Breast epithelium (tissue), 4 donors: Measurements from ENCODE around the gene ROR2. TPM values are rescaled to one million over a fixed set of nuclear protein-coding genes. Genes with fewer than 3 reads are reported as not detected.

Experiments used
- DNase-seq, 2 donors: peaks; one replicate each; pipeline ENCODE4 v3.0.0-alpha.2; 2019; ENCODE audit warnings: low spot score in 2 of 2
- H3K27ac ChIP-seq, 2 donors: fragments of 200-600 bp; sonication (generic) in 1 of 2; one replicate each; pipeline ENCODE4 v1.5.1; 2016 to 2019; ENCODE audit warnings: mild to moderate bottlenecking in 1 of 2
- H3K27me3 ChIP-seq, 2 donors: fragments of 200-600 bp; sonication (generic) in 1 of 2; one replicate each; pipeline versions ENCODE4 v1.5.1 to v1.6.0; 2017 to 2019; ENCODE audit warnings: control low read depth in 1 of 2, mild to moderate bottlenecking in 1 of 2
- H3K36me3 ChIP-seq: fragments of 200-600 bp; one replicate; pipeline ENCODE4 v1.5.1; 2019
- H3K4me1 ChIP-seq, 2 donors: fragments of 200-600 bp; sonication (generic); one replicate each; pipeline ENCODE4 v1.5.1; 2016 to 2019; ENCODE audit warnings: control low read depth in 1 of 2
- H3K4me3 ChIP-seq, 3 donors: fragments of 200-600 bp; sonication (generic); 1 replicate in 2 of 3; 2 replicates in 1 of 3; pipeline ENCODE4 v1.5.1; 2016 to 2019; ENCODE audit warnings: mild to moderate bottlenecking in 3 of 3, moderate library complexity in 2 of 3
- H3K9me3 ChIP-seq, 2 donors: fragments of 200-600 bp; sonication (generic) in 1 of 2; one replicate each; pipeline ENCODE4 v1.5.1; 2016 to 2019; ENCODE audit warnings: control low read depth in 1 of 2
- POLR2A ChIP-seq: fragments of 450-650 bp; IDR thresholded peaks from one replicate; pipeline ENCODE4 v1.6.1; 2016; ENCODE audit warnings: antibody characterized with exemption, mild to moderate bottlenecking, moderate library complexity
- POLR2AphosphoS5 ChIP-seq, 3 donors: sonication (generic); formaldehyde crosslinking; IDR thresholded peaks; one replicate each; pipeline ENCODE4 v1.6.1; 2017; ENCODE audit warnings: antibody characterized with exemption in 3 of 3
- intact Hi-C: fragments of 100-400 bp; cut with DNase I; formaldehyde crosslinking; loops from one replicate; pipeline ENCODE4 v1.15.1; 2023; ENCODE audit warnings: low total_unique reads
- total RNA-seq, 3 donors: library from RNA; depleted of rRNA; stranded (reverse); fragments of >200 nt; gene quantifications; one replicate each; pipeline ENCODE4 v1.1.0, GENCODE V29; 2016
- TF ChIP-seq, protein P1 (sequence below), 3 donors: fragments of 450-650 bp; IDR thresholded peaks; one replicate each; pipeline ENCODE4 v1.5.1; 2016 to 2017; ENCODE audit warnings: antibody characterized with exemption in 3 of 3, mild to moderate bottlenecking in 3 of 3, moderate library complexity in 3 of 3

The ROR2 gene
- total RNA-seq, 3 donors from 2014 or later: 2.1 to 25.6 (median 10.2) TPM

DNA sequence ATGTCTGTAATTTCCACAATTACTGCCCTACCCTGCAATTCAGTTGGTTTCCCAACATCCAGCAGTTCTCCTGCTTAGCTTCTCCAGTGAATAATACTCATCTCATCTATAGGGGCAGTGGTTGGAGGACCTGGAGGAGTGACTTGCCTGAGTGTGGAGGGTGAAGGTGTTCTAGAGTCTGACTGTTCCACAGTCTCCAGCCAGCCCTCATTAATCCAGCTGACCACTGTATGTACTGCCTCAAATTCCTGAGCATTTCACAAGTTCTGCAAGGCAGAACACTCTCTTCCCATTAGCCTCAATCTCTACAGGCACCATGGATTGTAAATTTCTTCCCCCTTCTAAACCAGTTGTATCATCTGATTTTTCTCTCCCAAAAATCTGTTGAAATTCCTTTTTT is 379.0 kb downstream of the ROR2 start:
- H3K9me3 ChIP-seq: peaks cover 7 to 11% of the 10 kb centered on the region in 2 donors
- H3K4me3 ChIP-seq: no peak overlapping the region
- no peaks in the 10 kb centered on the region for H3K36me3 ChIP-seq
- no peaks in the 10 kb centered on the region for H3K4me1 ChIP-seq
- intact Hi-C loops: no loop called here
- no peak for DNase-seq
- no peak overlapping the region for H3K27ac ChIP-seq
- H3K27me3 ChIP-seq: no peaks in the 10 kb centered on the region
- TF ChIP-seq, protein P1, sequence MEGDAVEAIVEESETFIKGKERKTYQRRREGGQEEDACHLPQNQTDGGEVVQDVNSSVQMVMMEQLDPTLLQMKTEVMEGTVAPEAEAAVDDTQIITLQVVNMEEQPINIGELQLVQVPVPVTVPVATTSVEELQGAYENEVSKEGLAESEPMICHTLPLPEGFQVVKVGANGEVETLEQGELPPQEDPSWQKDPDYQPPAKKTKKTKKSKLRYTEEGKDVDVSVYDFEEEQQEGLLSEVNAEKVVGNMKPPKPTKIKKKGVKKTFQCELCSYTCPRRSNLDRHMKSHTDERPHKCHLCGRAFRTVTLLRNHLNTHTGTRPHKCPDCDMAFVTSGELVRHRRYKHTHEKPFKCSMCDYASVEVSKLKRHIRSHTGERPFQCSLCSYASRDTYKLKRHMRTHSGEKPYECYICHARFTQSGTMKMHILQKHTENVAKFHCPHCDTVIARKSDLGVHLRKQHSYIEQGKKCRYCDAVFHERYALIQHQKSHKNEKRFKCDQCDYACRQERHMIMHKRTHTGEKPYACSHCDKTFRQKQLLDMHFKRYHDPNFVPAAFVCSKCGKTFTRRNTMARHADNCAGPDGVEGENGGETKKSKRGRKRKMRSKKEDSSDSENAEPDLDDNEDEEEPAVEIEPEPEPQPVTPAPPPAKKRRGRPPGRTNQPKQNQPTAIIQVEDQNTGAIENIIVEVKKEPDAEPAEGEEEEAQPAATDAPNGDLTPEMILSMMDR (IDR thresholded peaks at IDR 0.05): no peak
- no peak for TF ChIP-seq POLR2AphosphoS5 (IDR thresholded peaks at IDR 0.05)
- no peak for TF ChIP-seq POLR2A

DNA sequence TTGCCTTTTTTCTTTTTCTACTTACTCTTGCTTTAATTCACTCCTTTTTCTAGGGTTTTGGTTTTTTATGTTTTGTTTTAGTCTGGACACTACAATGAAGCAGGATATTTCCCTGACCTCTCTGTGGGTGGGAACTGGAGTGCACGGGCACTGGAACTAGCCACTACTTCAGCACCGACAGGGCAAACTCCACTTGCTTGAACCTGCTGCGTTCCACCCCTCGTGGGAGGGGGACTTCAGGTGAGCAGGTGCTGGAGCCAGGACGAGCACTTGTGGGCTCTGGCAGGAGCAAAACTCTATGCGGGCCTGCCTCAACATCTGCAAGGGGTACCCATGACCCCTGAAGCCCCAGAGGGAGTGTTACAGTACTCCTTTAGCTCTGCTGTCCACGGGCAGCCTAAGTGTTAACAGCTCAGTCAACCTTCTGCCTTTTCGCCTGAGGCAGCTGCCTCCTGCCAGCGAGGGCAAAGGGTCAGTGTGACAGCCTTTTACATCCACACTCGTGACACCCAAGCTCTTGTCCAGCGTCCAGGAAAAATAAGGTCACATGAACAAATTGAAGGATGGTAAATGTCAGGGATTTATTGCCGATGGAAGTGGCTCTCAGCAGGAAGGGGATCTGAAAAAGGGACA is 382.3 kb downstream of the ROR2 start:
- no peak for TF ChIP-seq POLR2A
- TF ChIP-seq POLR2AphosphoS5 (IDR thresholded peaks at IDR 0.05): no peak
- TF ChIP-seq, protein P1 (IDR thresholded peaks at IDR 0.05): no peak
- no peak for DNase-seq
- Histone ChIP-seq H3K9me3 (peaks cover 7 to 11% of the 10 kb centered on the region in 2 donors), H3K4me3 (no peak overlapping the region), H3K27me3 (no peaks in the 10 kb centered on the region), H3K27ac (no peak overlapping the region), H3K4me1 (no peaks in the 10 kb centered on the region), H3K36me3 (no peaks in the 10 kb centered on the region)
- intact Hi-C loops: no loop called here

DNA sequence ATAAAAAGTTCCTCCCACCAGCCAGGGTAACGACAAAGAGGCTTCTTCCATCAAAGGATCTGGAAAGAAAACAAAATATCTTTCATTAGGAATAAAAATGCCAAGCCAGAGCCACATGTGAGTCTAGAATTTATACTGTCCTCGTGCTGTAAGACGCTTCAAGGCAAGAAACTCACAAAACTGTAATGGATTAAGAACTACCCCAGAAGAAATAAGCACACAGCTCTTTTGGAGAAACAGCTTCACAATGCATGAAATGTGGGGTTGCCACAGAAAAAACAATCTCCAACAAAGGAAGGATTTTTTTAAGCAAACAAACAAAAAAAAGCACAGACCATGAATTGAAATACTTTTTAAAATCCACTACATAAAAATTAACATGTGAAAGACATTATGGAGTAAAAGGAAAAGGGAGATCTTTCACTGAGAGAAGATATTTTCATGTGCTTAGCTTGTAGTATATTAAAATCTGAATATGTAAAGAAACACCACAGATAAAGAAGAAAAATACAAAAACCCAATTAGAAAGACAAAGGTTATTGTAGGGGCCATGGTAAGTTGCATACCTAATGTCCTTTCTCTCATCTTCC is 385.9 kb downstream of the ROR2 start:
- no peaks in the 10 kb centered on the region for H3K36me3 ChIP-seq
- H3K27ac ChIP-seq: no peak overlapping the region
- TF ChIP-seq POLR2A: no peak
- TF ChIP-seq POLR2AphosphoS5 (IDR thresholded peaks at IDR 0.05): no peak
- TF ChIP-seq, protein P1 (IDR thresholded peaks at IDR 0.05): no peak
- peaks cover 7% of the 10 kb centered on the region in 2 donors for H3K9me3 ChIP-seq
- no peak for DNase-seq
- no peaks in the 10 kb centered on the region for H3K4me1 ChIP-seq
- no peak overlapping the region for H3K4me3 ChIP-seq
- intact Hi-C loops: no loop called here
- no peaks in the 10 kb centered on the region for H3K27me3 ChIP-seq

DNA sequence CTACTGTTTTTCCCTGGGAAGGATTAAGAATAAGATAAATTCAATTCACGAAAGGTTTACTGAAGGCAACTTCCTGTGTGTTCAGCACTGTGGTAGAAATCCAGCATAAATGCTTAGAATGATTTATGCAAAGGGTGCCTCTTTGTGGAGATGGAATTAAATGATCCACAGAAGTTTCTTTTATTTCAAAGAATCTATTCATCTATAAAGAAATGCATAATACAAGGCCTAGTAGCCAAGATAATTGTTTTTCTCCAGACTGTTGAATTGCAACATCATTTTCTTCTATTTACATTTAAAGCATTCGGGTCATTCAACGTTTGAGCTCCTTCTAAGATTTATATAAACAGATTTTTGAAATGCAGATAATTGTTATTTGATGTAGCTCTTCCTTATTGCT is 387.6 kb downstream of the ROR2 start:
- H3K4me1 ChIP-seq: no peaks in the 10 kb centered on the region
- intact Hi-C loops: no loop called here
- no peak overlapping the region for H3K4me3 ChIP-seq
- TF ChIP-seq POLR2AphosphoS5 (IDR thresholded peaks at IDR 0.05): no peak
- TF ChIP-seq POLR2A: no peak
- TF ChIP-seq, protein P1 (IDR thresholded peaks at IDR 0.05): no peak
- H3K27me3 ChIP-seq: no peaks in the 10 kb centered on the region
- no peaks in the 10 kb centered on the region for H3K36me3 ChIP-seq
- no peak overlapping the region for H3K27ac ChIP-seq
- no peak for DNase-seq
- H3K9me3 ChIP-seq: no peaks in the 10 kb centered on the region

DNA sequence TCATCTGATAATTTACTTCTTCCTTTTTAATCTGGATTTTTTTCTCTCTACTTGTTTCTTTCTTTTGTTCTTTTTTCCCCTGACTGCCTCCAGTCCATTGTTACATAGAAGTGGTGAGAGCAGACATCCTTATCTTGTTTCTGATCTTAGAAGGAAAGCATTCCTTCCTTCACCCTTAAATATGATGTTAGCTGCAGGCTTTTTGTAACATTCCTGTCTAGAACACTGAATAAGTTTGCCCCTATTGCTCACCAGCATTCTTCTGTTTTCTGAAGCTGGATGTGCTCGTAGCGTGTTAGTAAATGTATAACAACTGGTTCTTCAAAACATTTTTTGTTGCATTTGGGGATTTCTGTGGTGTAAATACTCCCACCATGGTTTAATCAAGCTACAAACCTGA is 389.7 kb downstream of the ROR2 start:
- Histone ChIP-seq H3K9me3 (no peaks in the 10 kb centered on the region), H3K27ac (no peak overlapping the region), H3K4me3 (no peak overlapping the region), H3K4me1 (no peaks in the 10 kb centered on the region), H3K36me3 (no peaks in the 10 kb centered on the region), H3K27me3 (no peaks in the 10 kb centered on the region)
- intact Hi-C loops: no loop called here
- TF ChIP-seq POLR2AphosphoS5 (IDR thresholded peaks at IDR 0.05): no peak
- DNase-seq: no peak
